ENCODE measurements around the gene CPXM1.

DNA sequence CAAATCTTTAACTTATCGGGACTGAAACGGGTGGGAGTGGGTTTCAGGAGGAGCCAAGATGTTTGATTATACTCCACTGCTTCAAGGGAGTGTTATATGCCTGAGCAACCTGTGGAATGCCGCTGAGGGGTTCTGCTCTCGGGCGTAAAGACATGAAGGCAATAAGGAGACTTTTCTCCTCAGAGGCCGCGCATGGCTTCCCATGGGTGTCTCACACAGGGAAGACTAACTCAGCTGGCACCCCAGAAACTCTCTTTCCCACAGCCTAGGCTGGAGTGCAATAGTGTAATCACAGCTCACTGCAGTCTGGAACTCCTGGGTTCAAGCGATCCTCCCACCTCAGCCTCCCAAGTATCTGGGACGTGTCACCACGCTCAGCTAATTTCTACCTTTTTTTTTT is 9.3 kb upstream of the CPXM1 start:
- TF ChIP-seq, protein P1, sequence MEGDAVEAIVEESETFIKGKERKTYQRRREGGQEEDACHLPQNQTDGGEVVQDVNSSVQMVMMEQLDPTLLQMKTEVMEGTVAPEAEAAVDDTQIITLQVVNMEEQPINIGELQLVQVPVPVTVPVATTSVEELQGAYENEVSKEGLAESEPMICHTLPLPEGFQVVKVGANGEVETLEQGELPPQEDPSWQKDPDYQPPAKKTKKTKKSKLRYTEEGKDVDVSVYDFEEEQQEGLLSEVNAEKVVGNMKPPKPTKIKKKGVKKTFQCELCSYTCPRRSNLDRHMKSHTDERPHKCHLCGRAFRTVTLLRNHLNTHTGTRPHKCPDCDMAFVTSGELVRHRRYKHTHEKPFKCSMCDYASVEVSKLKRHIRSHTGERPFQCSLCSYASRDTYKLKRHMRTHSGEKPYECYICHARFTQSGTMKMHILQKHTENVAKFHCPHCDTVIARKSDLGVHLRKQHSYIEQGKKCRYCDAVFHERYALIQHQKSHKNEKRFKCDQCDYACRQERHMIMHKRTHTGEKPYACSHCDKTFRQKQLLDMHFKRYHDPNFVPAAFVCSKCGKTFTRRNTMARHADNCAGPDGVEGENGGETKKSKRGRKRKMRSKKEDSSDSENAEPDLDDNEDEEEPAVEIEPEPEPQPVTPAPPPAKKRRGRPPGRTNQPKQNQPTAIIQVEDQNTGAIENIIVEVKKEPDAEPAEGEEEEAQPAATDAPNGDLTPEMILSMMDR (IDR thresholded peaks at IDR 0.05): no peak
- no peak for TF ChIP-seq POLR2A (IDR thresholded peaks at IDR 0.05)

All from upper lobe of left lung (tissue), 4 donors.